Measurements from ENCODE around the gene GREB1L. TPM values are rescaled to one million over a fixed set of nuclear protein-coding genes. Genes with fewer than 3 reads are reported as not detected.

GREB1L gene
- total RNA-seq, 6 experiments from 2014 or later: 1.9 to 10.8 (median 2.3) TPM

DNA sequence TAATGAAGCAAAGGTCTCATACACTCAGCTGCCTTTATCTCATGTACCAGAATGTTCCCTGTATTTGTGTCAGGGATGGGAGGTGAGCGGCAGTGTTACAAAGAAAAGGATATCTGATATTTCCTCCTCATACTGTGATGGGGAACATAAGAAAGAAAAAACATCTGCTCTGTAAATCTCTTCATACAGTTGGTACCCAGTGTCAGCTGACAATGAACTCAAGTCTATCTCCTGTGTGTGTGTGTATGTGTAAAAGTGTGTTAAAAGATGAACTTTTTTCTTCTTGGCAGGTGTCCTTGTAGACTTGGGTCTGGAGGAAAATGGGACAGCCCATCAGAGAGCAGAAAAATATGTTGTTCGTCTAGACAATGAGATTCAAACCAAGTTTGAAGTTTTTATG, 230.7 kb downstream of the GREB1L start:
- H3K4me1 Mint-ChIP-seq (ENCODE audit: low read depth): no peaks in the 10 kb centered on the region
- no peak overlapping the region for H3K4me3 Mint-ChIP-seq
- peaks cover 3% of the 10 kb centered on the region; the same call in 1 of the 2 replicates for H3K27me3 Mint-ChIP-seq (ENCODE audit: insufficient read depth)
- H3K36me3 Mint-ChIP-seq (ENCODE audit: low read depth): peaks cover 6% of the 10 kb centered on the region; the same call in 1 of the 2 replicates
- H3K27ac Mint-ChIP-seq: no peak overlapping the region
- no peak for DNase-seq
- TF ChIP-seq CTCF (IDR thresholded peaks at IDR 0.05): no peak
- no peaks in the 10 kb centered on the region for H3K9me3 Mint-ChIP-seq

DNA sequence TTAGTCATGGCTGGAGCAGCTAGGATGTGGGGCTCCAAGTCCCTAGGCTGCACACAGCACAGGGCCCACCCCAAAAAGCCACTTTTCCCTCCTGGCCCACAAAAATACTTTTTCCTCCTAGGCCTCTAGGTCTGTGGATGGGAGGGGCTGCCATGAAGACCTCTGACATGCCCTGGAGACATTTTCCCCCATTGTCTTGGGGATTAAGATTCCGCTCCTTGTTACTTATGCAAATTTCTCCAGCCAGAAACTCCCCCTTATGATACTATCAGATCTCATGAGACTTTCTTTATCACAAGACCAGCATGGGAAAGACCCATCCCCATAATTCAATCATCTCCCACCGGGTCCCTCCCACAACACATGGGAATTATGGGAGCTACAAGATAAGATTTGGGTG, 232.6 kb downstream of the GREB1L start:
- Mint-ChIP-seq H3K36me3 (ENCODE audit: low read depth) (peaks cover 6% of the 10 kb centered on the region; the same call in 1 of the 2 replicates), H3K4me3 (no peak overlapping the region), H3K27ac (no peak overlapping the region), H3K9me3 (no peaks in the 10 kb centered on the region), H3K27me3 (ENCODE audit: insufficient read depth) (peaks cover 2% of the 10 kb centered on the region; the same call in 1 of the 2 replicates), H3K4me1 (ENCODE audit: low read depth) (no peaks in the 10 kb centered on the region)
- TF ChIP-seq CTCF (IDR thresholded peaks at IDR 0.05): no peak
- no peak for DNase-seq

GRCh38 chr18:21479721-21480120, 237.7 kb downstream of the GREB1L start:
- Mint-ChIP-seq H3K9me3 (no peaks in the 10 kb centered on the region), H3K4me3 (no peak overlapping the region), H3K27ac (no peak overlapping the region), H3K27me3 (ENCODE audit: insufficient read depth) (no peaks in the 10 kb centered on the region; the same call in 1 of the 2 replicates), H3K4me1 (ENCODE audit: low read depth) (peaks cover 2% of the 10 kb centered on the region), H3K36me3 (ENCODE audit: low read depth) (no peaks in the 10 kb centered on the region; the same call in 1 of the 2 replicates)
- DNase-seq: peak; percentile 7
- no peak for TF ChIP-seq CTCF (IDR thresholded peaks at IDR 0.05)

DNA sequence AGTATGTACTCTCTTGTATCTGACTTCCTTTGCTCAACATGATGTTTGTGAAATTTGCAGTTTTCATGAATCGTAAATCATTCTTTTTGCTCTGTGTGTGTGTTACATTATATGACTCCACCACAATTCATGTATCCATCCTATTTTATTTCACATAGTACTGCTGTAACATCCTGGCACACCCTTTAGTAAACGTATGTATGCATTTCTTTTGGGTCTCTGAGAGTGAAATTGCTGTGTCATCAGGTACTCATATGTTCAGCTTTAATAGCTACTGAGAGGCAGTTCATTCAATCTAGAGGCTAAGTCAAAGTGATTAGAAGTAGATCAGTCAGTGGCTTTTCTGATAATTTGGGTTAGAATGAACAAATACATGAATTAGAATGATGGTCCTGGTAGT, 239.7 kb downstream of the GREB1L start:
- no peak overlapping the region for H3K27ac Mint-ChIP-seq
- no peak for TF ChIP-seq CTCF (IDR thresholded peaks at IDR 0.05)
- no peaks in the 10 kb centered on the region for H3K9me3 Mint-ChIP-seq
- H3K4me1 Mint-ChIP-seq (ENCODE audit: low read depth): peaks cover 12% of the 10 kb centered on the region
- no peaks in the 10 kb centered on the region; the same call in 1 of the 2 replicates for H3K27me3 Mint-ChIP-seq (ENCODE audit: insufficient read depth)
- DNase-seq: no peak
- H3K4me3 Mint-ChIP-seq: no peak overlapping the region
- H3K36me3 Mint-ChIP-seq (ENCODE audit: low read depth): no peaks in the 10 kb centered on the region; the same call in 1 of the 2 replicates

- no peak for DNase-seq
- TF ChIP-seq CTCF (IDR thresholded peaks at IDR 0.05): no peak
- Mint-ChIP-seq H3K9me3 (no peaks in the 10 kb centered on the region), H3K4me1 (ENCODE audit: low read depth) (peaks cover 12% of the 10 kb centered on the region), H3K27ac (no peak overlapping the region), H3K27me3 (ENCODE audit: insufficient read depth) (no peaks in the 10 kb centered on the region; the same call in 1 of the 2 replicates), H3K36me3 (ENCODE audit: low read depth) (no peaks in the 10 kb centered on the region; the same call in 1 of the 2 replicates), H3K4me3 (no peak overlapping the region)
These were observed 241.0 kb downstream of the GREB1L start for GRCh38 chr18:21483051-21483450.

Data from HFFc6 (cell line).